Right forelimb (tissue), 1 donor: ENCODE results near the gene ACAA2.
"Not testable (repeated sequence)": the region's sequence is repeated elsewhere in the genome, so short reads cannot be mapped to it uniquely, and the experiment has no call there.

ENCODE experiments used
- DNase-seq: peaks from one replicate; pipeline ENCODE4 v3.0.0-alpha.2; 2018

The ACAA2 gene

GRCh38 chr18:49811151-49811938 lies 2.0 kb downstream of the ACAA2 start:
- no peak for DNase-seq

- DNase-seq, result not testable (repeated sequence)
These were observed 4.7 kb downstream of the ACAA2 start for GRCh38 chr18:49808553-49809191.

GRCh38 chr18:49804096-49804495 lies 9.2 kb downstream of the ACAA2 start:
- no peak for DNase-seq

- no peak for DNase-seq
These were observed 10.7 kb downstream of the ACAA2 start for GRCh38 chr18:49802623-49803022.

GRCh38 chr18:49800491-49800890 lies 12.8 kb downstream of the ACAA2 start:
- not testable (repeated sequence) for DNase-seq

GRCh38 chr18:49799806-49800205 lies 13.5 kb downstream of the ACAA2 start:
- DNase-seq, result not testable (repeated sequence)

- no peak for DNase-seq
These were observed 15.3 kb downstream of the ACAA2 start for GRCh38 chr18:49798001-49798400.

GRCh38 chr18:49795612-49796552 lies 17.5 kb downstream of the ACAA2 start:
- no peak for DNase-seq

GRCh38 chr18:49794743-49795142 lies 18.6 kb downstream of the ACAA2 start:
- DNase-seq, result no peak

GRCh38 chr18:49789560-49790134 lies 23.7 kb downstream of the ACAA2 start:
- DNase-seq, result not testable (repeated sequence)

- DNase-seq, result no peak
These were observed 24.9 kb downstream of the ACAA2 start for GRCh38 chr18:49788327-49788898.

- DNase-seq, result no peak
These were observed 27.2 kb downstream of the ACAA2 start for GRCh38 chr18:49786019-49786720.

GRCh38 chr18:49784427-49785185 lies 28.7 kb downstream of the ACAA2 start:
- DNase-seq, result no peak

- not testable (repeated sequence) for DNase-seq
These were observed 29.7 kb downstream of the ACAA2 start for GRCh38 chr18:49783631-49784030.

- no peak for DNase-seq
These were observed 34.4 kb downstream of the ACAA2 start for GRCh38 chr18:49778826-49779465.

- DNase-seq, result no peak
These were observed 44.1 kb downstream of the ACAA2 start for GRCh38 chr18:49769047-49769728.

GRCh38 chr18:49768051-49768391 lies 45.3 kb downstream of the ACAA2 start:
- peak; percentile 75 for DNase-seq

- DNase-seq, result no peak
These were observed 46.0 kb downstream of the ACAA2 start for GRCh38 chr18:49767111-49768050.

GRCh38 chr18:49766646-49767045 lies 46.7 kb downstream of the ACAA2 start:
- no peak for DNase-seq
